VCaP (cell line): ENCODE results near the gene AMOTL2.
A peak's percentile ranks its signal among the peaks of the same experiment; 100 is the strongest.

ENCODE experiments used
- H3K27ac ChIP-seq: fragments of 450-650 bp; 2 replicates; pipeline ENCODE4 v1.5.1; 2017
- TF ChIP-seq, protein P1 (sequence below): fragments of 450-650 bp; conservative IDR thresholded peaks from 2 replicates; pipeline ENCODE4 v1.5.1; 2017; ENCODE audit warnings: mild to moderate bottlenecking, moderate library complexity

The AMOTL2 gene

DNA sequence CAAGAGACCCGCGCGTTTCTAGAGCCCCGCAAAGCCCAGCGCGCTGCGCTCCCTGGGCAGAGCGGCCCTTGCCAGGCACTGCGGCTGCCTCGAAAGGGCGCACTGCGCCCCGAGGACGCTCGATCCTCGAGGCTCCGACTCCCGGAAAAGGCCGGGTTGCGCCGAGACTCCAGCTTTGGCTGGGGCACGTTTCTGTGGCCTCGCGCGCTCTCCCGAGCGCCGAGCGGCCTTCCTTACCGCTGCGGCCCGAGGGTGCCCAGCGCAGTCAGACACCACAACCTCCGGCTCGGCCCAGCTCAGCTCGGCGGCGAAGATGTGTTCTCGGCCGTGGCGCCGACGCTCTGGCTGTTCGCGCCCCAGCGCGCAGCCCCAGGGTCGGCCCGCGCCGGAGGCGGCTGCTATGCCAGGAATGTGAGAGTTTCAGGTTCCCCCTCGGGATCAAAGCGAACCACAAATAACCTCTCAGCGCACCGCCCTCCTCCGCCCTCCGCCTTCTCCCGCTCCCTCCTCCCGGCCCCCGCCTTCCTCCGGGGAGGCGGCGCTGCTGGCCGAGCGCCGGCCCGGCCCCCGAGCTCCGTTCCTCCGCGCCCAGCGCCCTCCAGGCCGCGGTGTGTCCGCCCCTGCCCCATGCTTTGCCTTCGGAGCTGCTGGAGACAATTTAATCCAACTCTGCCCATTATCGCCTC lies at the start of gene AMOTL2:
AMOTL2 (minus strand) TSS at position 343 of the 686 bp plus-strand sequence. CDS start 3,014 bp downstream, outside the sequence.
- TF ChIP-seq, protein P1, sequence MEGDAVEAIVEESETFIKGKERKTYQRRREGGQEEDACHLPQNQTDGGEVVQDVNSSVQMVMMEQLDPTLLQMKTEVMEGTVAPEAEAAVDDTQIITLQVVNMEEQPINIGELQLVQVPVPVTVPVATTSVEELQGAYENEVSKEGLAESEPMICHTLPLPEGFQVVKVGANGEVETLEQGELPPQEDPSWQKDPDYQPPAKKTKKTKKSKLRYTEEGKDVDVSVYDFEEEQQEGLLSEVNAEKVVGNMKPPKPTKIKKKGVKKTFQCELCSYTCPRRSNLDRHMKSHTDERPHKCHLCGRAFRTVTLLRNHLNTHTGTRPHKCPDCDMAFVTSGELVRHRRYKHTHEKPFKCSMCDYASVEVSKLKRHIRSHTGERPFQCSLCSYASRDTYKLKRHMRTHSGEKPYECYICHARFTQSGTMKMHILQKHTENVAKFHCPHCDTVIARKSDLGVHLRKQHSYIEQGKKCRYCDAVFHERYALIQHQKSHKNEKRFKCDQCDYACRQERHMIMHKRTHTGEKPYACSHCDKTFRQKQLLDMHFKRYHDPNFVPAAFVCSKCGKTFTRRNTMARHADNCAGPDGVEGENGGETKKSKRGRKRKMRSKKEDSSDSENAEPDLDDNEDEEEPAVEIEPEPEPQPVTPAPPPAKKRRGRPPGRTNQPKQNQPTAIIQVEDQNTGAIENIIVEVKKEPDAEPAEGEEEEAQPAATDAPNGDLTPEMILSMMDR = no peak

DNA sequence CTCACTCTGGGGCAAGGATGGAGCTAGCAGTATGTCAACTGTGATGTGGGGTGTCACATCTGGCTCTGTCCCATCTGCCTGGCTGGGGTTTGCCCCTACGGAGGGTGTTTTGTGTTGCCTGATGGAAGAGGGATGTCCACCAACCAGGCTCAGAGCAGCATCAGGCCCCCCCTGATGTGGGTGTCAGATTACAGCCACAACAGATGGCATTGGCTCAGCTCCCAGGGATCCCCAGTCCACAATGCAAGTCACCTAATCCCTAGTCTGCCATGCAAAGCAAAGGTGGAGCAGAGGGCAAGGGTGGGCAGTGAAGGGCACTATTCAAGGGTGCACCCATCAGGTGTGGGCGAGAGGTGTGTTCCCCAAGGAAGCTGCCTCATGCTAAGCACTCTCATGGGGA lies 48.9 kb upstream of the AMOTL2 start:
- no peak overlapping the region for H3K27ac ChIP-seq
- TF ChIP-seq, protein P1 = no peak

More for the DNA sequence above, at the start of gene AMOTL2:
- peak within 1 kb of the TSS; percentile 74 for H3K27ac ChIP-seq

DNA sequence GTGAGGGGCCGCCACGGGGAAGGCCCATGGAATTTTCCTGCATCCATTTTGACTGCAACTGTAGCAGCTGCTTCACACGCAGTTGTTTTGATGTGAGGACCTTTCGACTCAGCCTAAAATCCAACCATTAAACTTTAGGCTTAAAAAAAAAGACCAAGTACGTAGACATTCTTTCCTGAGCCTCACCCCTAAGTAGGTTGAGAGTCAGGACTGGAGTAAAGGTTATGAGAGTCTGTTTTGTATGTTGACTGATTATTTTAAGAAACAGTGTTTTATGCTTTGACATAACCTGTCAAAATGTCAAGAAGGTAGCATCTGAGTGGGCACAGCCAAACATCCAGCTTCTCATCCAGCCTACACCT lies 45.7 kb upstream of the AMOTL2 start:
- H3K27ac ChIP-seq = no peak overlapping the region
- TF ChIP-seq, protein P1 = no peak

DNA sequence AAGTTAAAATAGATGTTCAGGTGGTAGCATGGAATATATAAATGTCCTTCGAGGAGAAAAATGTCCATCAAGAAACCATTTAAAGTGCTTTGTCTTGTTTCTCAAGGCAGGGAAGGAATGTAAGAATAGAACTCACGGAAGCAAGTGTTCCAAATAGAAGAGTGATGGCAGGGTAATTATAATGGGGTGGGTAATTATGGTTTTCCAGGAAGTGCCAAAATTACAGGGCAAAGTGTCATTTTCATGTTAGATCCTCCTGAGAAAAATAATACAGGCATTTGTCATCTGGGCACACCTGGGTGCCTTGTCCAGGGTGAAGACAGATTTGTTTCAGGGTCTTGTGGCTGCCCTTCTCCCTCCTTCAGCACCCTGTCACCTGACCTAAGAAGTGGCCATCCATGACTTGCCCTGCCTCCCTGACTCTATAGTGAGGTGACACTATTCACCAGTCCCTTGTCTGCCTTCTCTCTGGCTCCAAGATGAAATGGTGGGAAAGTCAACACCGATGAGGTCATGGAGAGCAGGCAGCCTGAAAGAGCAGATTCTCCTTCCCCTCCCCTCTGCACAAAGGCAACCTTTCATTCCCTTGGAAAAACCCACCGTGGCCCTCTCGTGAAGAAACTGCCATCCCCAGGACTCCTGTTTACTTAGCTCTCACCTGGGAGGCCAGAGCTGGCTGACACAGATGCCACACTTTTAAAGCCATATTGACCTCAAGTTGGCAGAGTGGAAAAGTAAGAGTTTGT lies 45.1 kb upstream of the AMOTL2 start:
- TF ChIP-seq, protein P1 = no peak

DNA sequence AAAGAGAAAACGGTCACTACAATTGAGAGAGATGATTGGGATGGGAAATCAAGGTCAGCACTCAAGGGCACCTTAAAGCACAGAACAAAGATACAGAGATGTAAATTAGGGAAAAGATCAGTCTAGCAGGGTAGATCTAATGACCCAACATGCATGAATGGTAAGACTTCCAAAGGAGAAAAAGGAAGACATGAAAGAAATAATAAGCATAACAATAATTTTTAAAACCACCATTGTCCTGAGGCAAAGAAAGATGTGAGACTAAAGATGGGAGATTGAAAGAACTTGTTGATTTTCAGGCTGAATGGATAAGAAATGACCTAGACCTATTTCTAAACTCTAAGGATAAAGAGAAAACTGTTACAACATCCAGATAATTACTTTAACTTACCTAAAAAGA lies 34.8 kb upstream of the AMOTL2 start:
- H3K27ac ChIP-seq = no peak overlapping the region
- TF ChIP-seq, protein P1 = no peak

More for the DNA sequence above, 45.1 kb upstream of the AMOTL2 start:
- no peak overlapping the region for H3K27ac ChIP-seq

DNA sequence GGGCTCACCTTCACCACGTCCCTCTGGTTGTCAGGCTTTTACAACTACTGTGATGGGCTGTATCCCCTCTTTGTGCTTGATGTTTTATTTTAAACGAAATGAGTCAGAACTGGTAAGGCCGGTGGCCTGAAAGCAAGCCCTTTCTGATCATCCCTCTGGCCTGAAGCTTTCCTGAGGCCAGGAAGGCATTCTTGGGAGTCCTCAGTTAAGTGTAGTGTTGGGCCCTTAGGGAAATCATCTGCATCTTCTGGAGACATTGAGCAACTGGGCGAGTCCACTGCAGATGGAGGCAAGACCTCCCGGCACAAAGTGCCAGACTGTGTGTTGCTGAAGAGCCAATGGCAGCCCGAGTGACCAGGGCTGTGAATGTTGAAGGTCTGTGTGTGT lies 33.0 kb upstream of the AMOTL2 start:
- no peak overlapping the region for H3K27ac ChIP-seq
- TF ChIP-seq, protein P1 = no peak

DNA sequence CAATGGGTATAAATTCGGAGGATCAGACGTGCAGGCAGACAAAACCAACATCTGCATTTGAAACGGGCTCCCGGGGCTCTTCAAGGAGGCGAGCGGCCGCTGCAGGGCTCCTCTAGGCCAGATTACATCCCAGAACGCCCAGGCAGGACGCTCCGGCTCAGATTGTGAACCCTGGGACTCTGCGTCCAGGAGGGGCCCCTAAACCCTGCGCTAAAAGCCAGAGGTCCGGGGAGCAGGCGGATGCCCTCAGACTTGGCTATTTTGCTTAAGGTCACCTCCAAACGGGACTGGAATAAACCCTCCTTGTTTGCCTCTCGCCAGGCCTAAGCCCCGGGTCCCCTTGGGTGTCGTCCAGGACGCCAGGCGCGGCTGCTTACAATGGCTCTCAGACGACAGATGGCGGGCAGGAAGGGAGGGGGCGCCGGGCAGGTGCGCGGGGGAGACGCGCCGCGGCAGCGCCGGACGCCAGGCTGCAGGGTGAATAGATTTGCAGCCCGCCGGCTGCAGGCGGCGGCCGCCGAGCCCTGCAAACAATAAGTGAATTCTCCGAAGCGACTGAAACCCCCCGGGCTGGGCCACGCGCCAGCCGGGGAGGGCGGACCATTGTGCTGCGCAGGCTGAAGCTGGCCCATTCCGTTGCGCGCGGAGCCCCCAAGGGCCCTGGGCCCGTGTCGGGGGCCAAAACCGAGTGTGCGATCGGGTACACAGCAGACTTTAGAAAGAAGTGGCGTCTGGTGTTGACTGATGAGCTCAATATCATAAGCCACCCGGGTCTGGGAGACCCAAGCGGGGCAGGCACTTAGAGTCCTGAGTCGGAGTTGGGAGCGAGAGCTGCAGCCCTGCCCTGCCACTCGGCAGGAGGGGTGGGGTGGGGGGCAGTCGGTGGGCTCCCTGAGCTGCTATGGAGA lies 32.3 kb upstream of the AMOTL2 start:
- H3K27ac ChIP-seq = no peak overlapping the region

More for the DNA sequence above, 32.3 kb upstream of the AMOTL2 start:
- TF ChIP-seq, protein P1 = no peak
